Lower leg skin (tissue), 4 donors: ENCODE measurements around the gene ANO2. TPM values are rescaled to one million over a fixed set of nuclear protein-coding genes. Genes with fewer than 3 reads are reported as not detected.

Experiments used
- DNase-seq, 2 donors: peaks; one replicate each; pipeline ENCODE4 v3.0.0-alpha.2; 2019; ENCODE audit warnings: low spot score in 2 of 2
- H3K4me3 ChIP-seq: fragments of 200-600 bp; sonication (generic); 2 replicates; pipeline ENCODE4 v1.5.1; 2017; ENCODE audit warnings: mild to moderate bottlenecking, low read depth; ENCODE audit not compliant: poor library complexity, severe bottlenecking
- CTCF ChIP-seq, 3 donors: fragments of 450-650 bp; IDR thresholded peaks; one replicate each; pipeline ENCODE4 v1.5.1; 2016; ENCODE audit warnings: antibody characterized with exemption in 3 of 3, mild to moderate bottlenecking in 3 of 3, moderate library complexity in 2 of 3
- POLR2A ChIP-seq, 2 donors: fragments of 450-650 bp; IDR thresholded peaks; one replicate each; pipeline ENCODE4 v1.6.1; 2016 to 2017; ENCODE audit warnings: antibody characterized with exemption in 2 of 2, mild to moderate bottlenecking in 1 of 2, moderate library complexity in 1 of 2
- WGBS, 2 donors: methylation state at CpG; one replicate each; pipeline ENCODE4 v1.1.5; 2018; 5-methylcytosine and 5-hydroxymethylcytosine counted together
- intact Hi-C: fragments of 100-400 bp; cut with DNase I; formaldehyde crosslinking; loops from one replicate; pipeline ENCODE4 v1.15.0; 2023; ENCODE audit warnings: low total_unique reads
- total RNA-seq, 4 donors: library from RNA; depleted of rRNA; stranded (reverse); fragments of >200 nt; gene quantifications; one replicate each; pipeline ENCODE4 v1.1.0, GENCODE V29; 2016

The ANO2 gene
- total RNA-seq, result 1 to 10 TPM in 3 of 4 donors, under 1 TPM in 1; 0.76 to 2.6 (median 1.8) TPM

- TF ChIP-seq CTCF (IDR thresholded peaks at IDR 0.05) (no peak), POLR2A (IDR thresholded peaks at IDR 0.05) (no peak)
- no peak for DNase-seq
- H3K4me3 ChIP-seq, result no peak within 1 kb of the TSS
- WGBS, 2 donors, result 17 to 25% methylated on average over 34 to 42 of the region's 66 CpGs
- intact Hi-C loops, result no loop called here
Observed at GRCh38 chr12:5945071-5946008, at the start of gene ANO2. ANO2 (minus strand) TSS chr12:5945259; CDS start chr12:5945217, 42 bp downstream.

- intact Hi-C loops, result loop anchor here (5.0 to 10.0 kb wide), 2 partner anchors 53 to 295 kb away; no protein-coding TSS in a partner anchor
- TF ChIP-seq CTCF (IDR thresholded peaks at IDR 0.05), result no peak
- TF ChIP-seq POLR2A (IDR thresholded peaks at IDR 0.05), result no peak
- no peak for DNase-seq
- 89 to 90% methylated on average over 3 of the region's 3 CpGs for WGBS, 2 donors
- no peak overlapping the region for H3K4me3 ChIP-seq
Observed at GRCh38 chr12:5989621-5990020, 44.6 kb upstream of the ANO2 start.

DNA sequence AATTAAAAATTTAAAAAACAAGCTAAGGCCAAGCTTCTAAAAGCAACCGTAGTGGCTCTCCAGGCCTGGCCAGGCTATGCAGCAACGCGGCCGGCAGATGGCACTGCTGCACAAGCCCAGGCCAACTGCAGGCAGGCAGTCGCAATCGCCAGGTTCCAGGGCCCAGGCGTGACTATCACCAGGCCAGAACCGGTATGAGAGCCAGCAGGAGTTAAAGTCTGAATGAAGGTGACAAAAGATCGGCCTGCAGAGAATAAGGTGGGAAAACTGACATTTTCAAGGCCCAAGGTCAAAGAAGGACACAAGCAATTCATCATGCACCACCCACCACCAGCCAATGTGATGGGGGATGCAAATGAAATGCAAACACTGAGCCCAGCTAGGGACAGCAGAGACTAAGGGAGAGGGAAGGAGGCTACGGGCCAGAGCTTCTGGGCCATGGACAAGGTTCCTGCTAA is 43.6 kb upstream of the ANO2 start:
- 4 to 8% methylated on average over 10 of the region's 10 CpGs for WGBS, 2 donors
- DNase-seq, result peak; percentile 56 to 93
- intact Hi-C loops, result loop anchor here (5.0 to 10.0 kb wide), 2 partner anchors 54 to 296 kb away; no protein-coding TSS in a partner anchor
- H3K4me3 ChIP-seq, result no peak overlapping the region
- peak in 1 of 3 donors; percentile 7 for TF ChIP-seq CTCF (IDR thresholded peaks at IDR 0.05)
- no peak for TF ChIP-seq POLR2A (IDR thresholded peaks at IDR 0.05)

DNA sequence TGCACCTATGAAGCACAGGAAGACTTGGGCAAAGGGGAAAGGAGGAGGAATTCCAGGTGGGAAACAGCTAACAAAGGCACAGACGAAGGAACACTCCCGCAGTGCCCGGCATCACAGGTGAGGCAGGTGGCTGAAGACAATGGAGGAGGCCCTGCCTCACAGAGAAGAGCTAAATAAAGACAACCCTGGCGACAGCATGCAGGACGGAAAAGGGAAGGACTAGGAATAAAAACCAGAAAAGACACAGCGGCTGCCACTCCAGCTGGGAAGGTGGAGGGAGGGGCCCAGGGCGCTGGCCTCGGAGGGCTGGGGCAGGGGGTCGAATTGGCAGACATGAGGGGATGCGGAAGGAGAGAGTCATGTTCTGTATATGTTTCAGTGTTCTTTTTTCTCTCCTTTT is 43.0 kb upstream of the ANO2 start:
- no peak overlapping the region for H3K4me3 ChIP-seq
- intact Hi-C loops, result loop anchor here (5.0 to 10.0 kb wide), 2 partner anchors 54 to 297 kb away; no protein-coding TSS in a partner anchor
- TF ChIP-seq CTCF (IDR thresholded peaks at IDR 0.05) (no peak), POLR2A (IDR thresholded peaks at IDR 0.05) (no peak)
- WGBS, 2 donors, result 63 to 67% methylated on average over 10 of the region's 10 CpGs
- DNase-seq, result no peak

DNA sequence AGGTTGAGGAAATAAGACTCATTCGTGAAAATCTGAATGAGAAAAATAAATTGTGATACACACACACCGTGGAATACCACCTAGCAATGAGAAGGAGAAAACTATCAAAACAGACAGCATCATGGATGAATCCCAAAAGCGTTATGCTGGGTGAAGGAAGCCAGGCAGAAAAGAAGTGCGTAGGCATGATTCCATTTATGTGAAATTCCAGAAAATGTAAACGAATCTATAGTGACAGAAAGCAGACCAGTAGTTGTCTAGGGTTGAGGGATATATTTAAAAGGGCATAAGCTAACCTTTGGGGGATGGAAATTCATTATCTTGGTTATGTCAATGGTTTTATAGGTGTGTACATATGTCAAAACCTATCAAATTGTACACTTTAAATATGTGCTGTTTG is 42.5 kb upstream of the ANO2 start:
- H3K4me3 ChIP-seq, result no peak overlapping the region
- 87 to 89% methylated on average over 5 of the region's 5 CpGs for WGBS, 2 donors
- TF ChIP-seq POLR2A (IDR thresholded peaks at IDR 0.05) (no peak), CTCF (IDR thresholded peaks at IDR 0.05) (no peak)
- intact Hi-C loops, result loop anchor here (5.0 to 10.0 kb wide), 2 partner anchors 55 to 297 kb away; no protein-coding TSS in a partner anchor
- no peak for DNase-seq
